ENCODE data around the gene FICD. TPM values are rescaled to one million over a fixed set of nuclear protein-coding genes. Genes with fewer than 3 reads are reported as not detected.

The FICD gene
- total RNA-seq, 2 experiments from 2014 or later, result 2.7 to 3.2 TPM

- Mint-ChIP-seq H3K27me3 (peaks cover 39% of the 10 kb centered on the region), H3K36me3 (ENCODE audit: low read depth) (peaks cover 5% of the 10 kb centered on the region), H3K4me3 (no peak overlapping the region), H3K9me3 (peaks cover 14% of the 10 kb centered on the region), H3K27ac (no peak overlapping the region), H3K4me1 (ENCODE audit: low read depth) (no peaks in the 10 kb centered on the region)
- no peak for ATAC-seq (ENCODE audit: poor library complexity)
- no peak for DNase-seq
- Histone ChIP-seq H3K36me3 (ENCODE audit: insufficient read depth, low read length) (no peaks in the 10 kb centered on the region), H3K9me3 (ENCODE audit: control insufficient read depth in 1 of 2, insufficient read depth in 1 of 2, low read length in 2 of 2) (peaks cover 4 to 26% of the 10 kb centered on the region in 2 experiments), H3K27me3 (ENCODE audit: control insufficient read depth in 1 of 2, insufficient read depth in 2 of 2, low read length in 2 of 2) (peaks cover 0 to 19% of the 10 kb centered on the region in 2 experiments), H3K4me3 (ENCODE audit: low read length) (no peak overlapping the region), H3K4me1 (ENCODE audit: insufficient read depth, low read length) (no peaks in the 10 kb centered on the region), H3K27ac (ENCODE audit: low read depth in 1 of 2, low read length in 2 of 2) (no peak overlapping the region)
- intact Hi-C loops (cut with DNase I, micrococcal nuclease), result no loop called here
- ChIA-PET POLR2A (no interaction called here), CTCF (interaction anchor here (2.0 kb wide), 1 partner anchor 9 kb away, joined by 5 read pairs; no protein-coding TSS in a partner anchor)
- TF ChIP-seq CTCF (IDR thresholded peaks at IDR 0.05), result no peak
These were observed 12.2 kb upstream of the FICD start for GRCh38 chr12:108502922-108503321.

- no peaks in the 10 kb centered on the region for H3K36me3 ChIP-seq (ENCODE audit: insufficient read depth, low read length)
- DNase-seq (no peak), ATAC-seq (ENCODE audit: poor library complexity) (no peak)
- H3K9me3 ChIP-seq (ENCODE audit: control insufficient read depth in 1 of 2, insufficient read depth in 1 of 2, low read length in 2 of 2), result peaks cover 4 to 26% of the 10 kb centered on the region in 2 experiments
- peaks cover 5% of the 10 kb centered on the region for H3K36me3 Mint-ChIP-seq (ENCODE audit: low read depth)
- no peaks in the 10 kb centered on the region for H3K4me1 ChIP-seq (ENCODE audit: insufficient read depth, low read length)
- H3K4me3 Mint-ChIP-seq, result no peak overlapping the region
- no peak overlapping the region for H3K4me3 ChIP-seq (ENCODE audit: low read length)
- ChIA-PET CTCF (no interaction called here), POLR2A (no interaction called here)
- intact Hi-C loops (cut with DNase I, micrococcal nuclease), result no loop called here
- H3K4me1 Mint-ChIP-seq (ENCODE audit: low read depth), result no peaks in the 10 kb centered on the region
- no peak overlapping the region for H3K27ac ChIP-seq (ENCODE audit: low read depth in 1 of 2, low read length in 2 of 2)
- H3K9me3 Mint-ChIP-seq, result peaks cover 14% of the 10 kb centered on the region
- no peak overlapping the region for H3K27ac Mint-ChIP-seq
- H3K27me3 ChIP-seq (ENCODE audit: control insufficient read depth in 1 of 2, insufficient read depth in 2 of 2, low read length in 2 of 2), result peaks cover 0 to 13% of the 10 kb centered on the region in 2 experiments
- TF ChIP-seq CTCF (IDR thresholded peaks at IDR 0.05), result no peak
- H3K27me3 Mint-ChIP-seq, result peaks cover 34% of the 10 kb centered on the region
These were observed 9.9 kb upstream of the FICD start for GRCh38 chr12:108505129-108505528.

GRCh38 chr12:108507971-108508642, 7.0 kb upstream of the FICD start:
- ATAC-seq (ENCODE audit: poor library complexity), result no peak

More at GRCh38 chr12:108507971-108508642, 7.0 kb upstream of the FICD start:
- peaks cover 8% of the 10 kb centered on the region for H3K4me1 ChIP-seq (ENCODE audit: insufficient read depth, low read length)
- H3K27ac ChIP-seq (ENCODE audit: low read depth in 1 of 2, low read length in 2 of 2), result no peak overlapping the region
- intact Hi-C loops (cut with DNase I, micrococcal nuclease), result no loop called here
- peaks cover 10% of the 10 kb centered on the region for H3K9me3 Mint-ChIP-seq
- H3K4me3 ChIP-seq (ENCODE audit: low read length), result no peak overlapping the region
- H3K27me3 ChIP-seq (ENCODE audit: control insufficient read depth in 1 of 2, insufficient read depth in 2 of 2, low read length in 2 of 2), result peaks cover 0 to 6% of the 10 kb centered on the region in 2 experiments
- H3K4me1 Mint-ChIP-seq (ENCODE audit: low read depth), result peaks cover 8% of the 10 kb centered on the region
- no peak overlapping the region for H3K4me3 Mint-ChIP-seq
- ChIA-PET POLR2A (no interaction called here), CTCF (no interaction called here)
- no peak overlapping the region for H3K27ac Mint-ChIP-seq
- no peaks in the 10 kb centered on the region for H3K36me3 ChIP-seq (ENCODE audit: insufficient read depth, low read length)
- TF ChIP-seq CTCF (IDR thresholded peaks at IDR 0.05), result no peak
- H3K9me3 ChIP-seq (ENCODE audit: control insufficient read depth in 1 of 2, insufficient read depth in 1 of 2, low read length in 2 of 2), result peaks cover 0 to 12% of the 10 kb centered on the region in 2 experiments
- H3K36me3 Mint-ChIP-seq (ENCODE audit: low read depth), result peaks cover 2% of the 10 kb centered on the region
- peaks cover 27% of the 10 kb centered on the region for H3K27me3 Mint-ChIP-seq
- DNase-seq, result no peak

All from CD4-positive, alpha-beta T cell (primary cell).